Cardiac muscle cell (in vitro differentiated cells and primary cell): Measurements from ENCODE around the gene SHROOM1. TPM values are rescaled to one million over a fixed set of nuclear protein-coding genes. Genes with fewer than 3 reads are reported as not detected.

Source experiments
- DNase-seq, 2 donors: peaks; one replicate each; pipeline versions ENCODE4 v3.0.0 to v3.0.0-alpha.2; 2010 to 2017; ENCODE audit warnings: low read depth in 1 of 2, low spot score in 1 of 2
- H3K27ac ChIP-seq: fragments of 200-600 bp; sonication (generic); 2 replicates; pipeline ENCODE4 v1.5.1; 2016
- H3K27me3 ChIP-seq: fragments of 200-600 bp; sonication (generic); 2 replicates; pipeline ENCODE4 v1.6.0; 2016; ENCODE audit warnings: control low read depth
- H3K36me3 ChIP-seq: fragments of 200-600 bp; sonication (generic); 2 replicates; pipeline ENCODE4 v1.5.1; 2016; ENCODE audit warnings: control low read depth
- H3K4me1 ChIP-seq: fragments of 200-600 bp; sonication (generic); 2 replicates; pipeline ENCODE4 v1.8.1; 2017; ENCODE audit warnings: low read depth, mild to moderate bottlenecking, mixed run types
- H3K4me3 ChIP-seq: fragments of 200-600 bp; sonication (generic); 2 replicates; pipeline ENCODE4 v1.5.1; 2016; ENCODE audit warnings: mild to moderate bottlenecking
- H3K9me3 ChIP-seq: fragments of 200-600 bp; sonication (generic); 2 replicates; pipeline ENCODE4 v1.5.1; 2017; ENCODE audit warnings: low read depth, mild to moderate bottlenecking, control low read depth
- polyA plus RNA-seq: library from polyadenylated mRNA; unstranded; fragments of >200 nt; fragmentation: Nextera tagmentation; extraction: Ambion mirVana; gene quantifications from 2 replicates; pipeline ENCODE4 v1.2.1, GENCODE V29; 2016
- total RNA-seq: library from RNA; depleted of rRNA; stranded (reverse); fragments of >200 nt; gene quantifications from 2 replicates; pipeline ENCODE4 v1.2.3, GENCODE V29; 2016
- TF ChIP-seq, protein P1 (sequence below): IDR thresholded peaks from 2 replicates; pipeline ENCODE4 v1.5.1; 2012; ENCODE audit warnings: low read depth, mild to moderate bottlenecking, low read length

SHROOM1 gene
- total and polyA plus RNA-seq, 2 experiments from 2014 or later, result 9.8 to 13.3 TPM

DNA sequence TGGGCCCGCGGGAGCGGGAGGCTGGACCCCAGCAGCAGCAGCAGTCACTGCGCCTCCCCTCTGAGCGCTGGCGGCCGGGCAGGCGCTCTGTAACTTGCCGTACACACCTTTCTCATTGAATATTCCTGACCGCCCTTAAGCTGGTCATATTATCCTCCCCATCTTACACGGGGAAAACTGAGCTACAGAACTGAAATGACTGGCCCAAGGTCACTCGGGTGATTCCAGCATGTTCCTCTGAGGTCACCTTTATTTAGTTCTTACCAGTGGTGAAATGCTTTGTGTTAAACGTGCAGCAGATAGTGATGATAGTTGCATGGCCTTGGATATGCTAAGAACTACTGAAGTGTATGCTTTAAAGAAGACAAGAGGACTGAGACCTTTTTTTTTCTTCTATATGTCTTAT lies 36.6 kb upstream of the SHROOM1 start:
- no peak for DNase-seq
- H3K36me3 ChIP-seq, result peaks cover 10% of the 10 kb centered on the region
- H3K27me3 ChIP-seq, result no peaks in the 10 kb centered on the region
- no peaks in the 10 kb centered on the region for H3K9me3 ChIP-seq
- H3K27ac ChIP-seq, result peak overlapping the region; percentile 94
- TF ChIP-seq, protein P1, sequence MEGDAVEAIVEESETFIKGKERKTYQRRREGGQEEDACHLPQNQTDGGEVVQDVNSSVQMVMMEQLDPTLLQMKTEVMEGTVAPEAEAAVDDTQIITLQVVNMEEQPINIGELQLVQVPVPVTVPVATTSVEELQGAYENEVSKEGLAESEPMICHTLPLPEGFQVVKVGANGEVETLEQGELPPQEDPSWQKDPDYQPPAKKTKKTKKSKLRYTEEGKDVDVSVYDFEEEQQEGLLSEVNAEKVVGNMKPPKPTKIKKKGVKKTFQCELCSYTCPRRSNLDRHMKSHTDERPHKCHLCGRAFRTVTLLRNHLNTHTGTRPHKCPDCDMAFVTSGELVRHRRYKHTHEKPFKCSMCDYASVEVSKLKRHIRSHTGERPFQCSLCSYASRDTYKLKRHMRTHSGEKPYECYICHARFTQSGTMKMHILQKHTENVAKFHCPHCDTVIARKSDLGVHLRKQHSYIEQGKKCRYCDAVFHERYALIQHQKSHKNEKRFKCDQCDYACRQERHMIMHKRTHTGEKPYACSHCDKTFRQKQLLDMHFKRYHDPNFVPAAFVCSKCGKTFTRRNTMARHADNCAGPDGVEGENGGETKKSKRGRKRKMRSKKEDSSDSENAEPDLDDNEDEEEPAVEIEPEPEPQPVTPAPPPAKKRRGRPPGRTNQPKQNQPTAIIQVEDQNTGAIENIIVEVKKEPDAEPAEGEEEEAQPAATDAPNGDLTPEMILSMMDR, result no peak
- peaks cover 18% of the 10 kb centered on the region for H3K4me1 ChIP-seq
- peak overlapping the region; percentile 49 for H3K4me3 ChIP-seq

DNA sequence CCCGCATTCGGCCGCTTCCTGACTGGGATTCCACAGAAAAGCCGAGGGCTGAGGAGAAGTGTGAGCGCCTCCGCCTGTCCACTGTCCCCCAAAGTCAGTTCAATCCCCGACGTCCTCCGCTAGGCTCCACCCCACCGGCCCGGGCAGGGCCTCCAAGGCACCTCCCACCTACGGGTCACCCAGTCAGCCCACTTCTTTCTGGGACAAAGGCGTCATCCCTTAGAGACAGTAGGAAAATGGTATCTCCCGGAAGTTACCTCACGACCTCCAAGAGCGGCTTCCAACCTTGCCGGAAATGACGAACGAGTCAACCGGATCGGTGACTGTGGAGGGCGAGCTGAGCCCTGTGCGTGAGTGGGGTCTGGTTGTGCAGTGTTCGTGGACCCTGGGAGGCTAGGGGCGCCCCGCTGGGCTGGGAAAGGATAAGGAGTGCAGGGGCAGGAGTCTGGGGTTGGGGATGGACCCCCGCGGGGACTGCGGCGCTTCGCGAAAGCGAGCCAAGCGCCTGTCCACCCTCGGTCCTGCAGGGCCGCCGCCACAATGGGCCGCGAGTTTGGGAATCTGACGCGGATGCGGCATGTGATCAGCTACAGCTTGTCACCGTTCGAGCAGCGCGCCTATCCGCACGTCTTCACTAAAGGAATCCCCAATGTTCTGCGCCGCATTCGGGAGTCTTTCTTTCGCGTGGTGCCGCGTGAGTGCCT lies 36.0 kb upstream of the SHROOM1 start, which contains the start of the genes GDF9 and UQCRQ:
TSS of gene GDF9 (minus strand) at position 128 of the 704 bp plus-strand sequence. CDS start 1,936 bp downstream, outside the sequence.
TSS of gene UQCRQ (plus strand) at position 301 of the 704 bp plus-strand sequence. CDS start at position 541, 240 bp downstream.
- peaks cover 10% of the 10 kb centered on the region for H3K36me3 ChIP-seq
- TF ChIP-seq, protein P1, result peak; percentile 45
- no peaks in the 10 kb centered on the region for H3K9me3 ChIP-seq
- peaks cover 18% of the 10 kb centered on the region for H3K4me1 ChIP-seq
- peak within 1 kb of the TSS; percentile 94 for H3K27ac ChIP-seq
- H3K27me3 ChIP-seq, result no peaks in the 10 kb centered on the region
- peak within 1 kb of the TSS; percentile 49 for H3K4me3 ChIP-seq
- peak; percentile 99 to 100 for DNase-seq

DNA sequence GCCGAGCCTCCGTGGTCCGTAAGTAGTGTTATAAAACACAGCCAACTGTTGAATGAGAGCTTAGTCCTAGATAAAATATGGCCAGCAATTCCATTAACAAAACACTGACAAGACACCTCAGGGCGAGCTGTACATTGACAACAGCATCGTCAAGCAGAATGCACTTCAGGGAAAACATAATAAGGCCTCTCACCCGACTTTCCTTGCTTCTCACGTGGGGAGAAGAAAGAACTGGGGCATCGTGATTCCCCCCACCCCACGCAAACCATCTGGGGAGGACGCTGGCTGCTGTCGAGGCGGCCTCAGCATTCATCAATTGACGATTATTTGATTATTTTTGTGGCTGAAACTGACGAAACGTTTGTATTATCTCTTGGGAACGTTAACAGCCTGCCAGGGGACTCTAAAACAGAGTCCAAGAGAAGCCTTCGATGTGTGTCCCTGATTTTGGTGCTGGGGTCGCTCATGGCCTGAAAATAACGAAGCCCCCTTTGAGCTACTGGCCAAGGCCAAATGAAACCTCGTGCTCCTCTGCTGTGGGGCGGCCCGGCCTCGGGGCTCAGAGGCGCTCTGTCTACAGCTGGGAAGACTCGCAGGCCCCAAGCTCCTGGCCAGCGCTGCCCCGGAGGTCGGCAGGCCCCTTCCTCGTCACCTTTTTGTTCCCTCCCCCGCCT lies 35.4 kb upstream of the SHROOM1 start:
- Histone ChIP-seq H3K27me3 (no peaks in the 10 kb centered on the region), H3K36me3 (peaks cover 10% of the 10 kb centered on the region), H3K4me1 (peaks cover 18% of the 10 kb centered on the region), H3K27ac (peak overlapping the region; percentile 94), H3K9me3 (no peaks in the 10 kb centered on the region), H3K4me3 (peak overlapping the region; percentile 49)
- TF ChIP-seq, protein P1, result no peak
- no peak for DNase-seq

DNA sequence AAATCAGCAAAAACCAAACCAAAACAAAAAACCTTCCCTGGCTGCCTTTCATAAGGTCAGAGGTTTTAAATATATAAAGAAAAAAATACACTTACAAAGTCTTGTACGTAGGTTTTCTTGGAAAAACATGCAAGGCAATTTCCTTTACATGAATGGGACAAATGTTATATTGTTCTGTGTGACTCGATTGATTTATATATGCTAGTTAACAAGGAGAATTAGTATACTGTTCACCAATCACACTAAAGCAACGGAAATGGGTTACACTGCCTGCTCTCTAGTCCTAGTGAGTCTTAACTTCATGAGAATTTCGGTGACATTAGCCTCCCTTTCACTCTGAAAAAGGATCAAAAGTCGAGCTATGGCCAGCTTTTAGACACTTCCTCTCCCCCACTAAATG lies 30.3 kb upstream of the SHROOM1 start:
- Histone ChIP-seq H3K4me3 (no peak overlapping the region), H3K9me3 (no peaks in the 10 kb centered on the region), H3K4me1 (peaks cover 12% of the 10 kb centered on the region), H3K27me3 (peaks cover 8% of the 10 kb centered on the region), H3K36me3 (no peaks in the 10 kb centered on the region), H3K27ac (no peak overlapping the region)
- TF ChIP-seq, protein P1, result no peak
- DNase-seq, result no peak

DNA sequence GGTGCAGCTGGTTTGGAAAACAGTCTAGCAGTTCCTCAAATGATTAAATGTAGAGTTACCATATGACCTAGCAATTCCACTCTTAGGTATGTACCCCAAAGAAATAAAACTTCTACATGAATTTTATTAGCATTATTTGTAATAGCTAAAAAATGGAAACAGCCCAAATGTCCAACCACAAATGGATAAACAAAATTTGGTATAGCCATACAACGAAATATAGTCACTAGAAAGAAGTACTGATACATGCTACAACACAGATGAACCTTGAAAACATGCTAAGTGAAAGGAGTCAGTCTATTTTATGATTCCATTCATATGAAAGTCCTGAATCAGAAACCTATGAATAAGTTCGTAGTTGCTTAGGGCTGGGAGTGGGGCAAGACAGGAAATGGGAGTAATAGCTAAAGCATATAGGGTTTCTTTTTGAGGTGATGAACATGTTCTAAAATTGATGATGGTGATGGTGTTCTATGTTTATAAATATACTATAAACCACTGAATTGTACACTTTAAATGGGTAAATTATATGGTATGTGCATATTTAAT lies 29.5 kb upstream of the SHROOM1 start:
- DNase-seq, result no peak
- Histone ChIP-seq H3K27me3 (peaks cover 8% of the 10 kb centered on the region), H3K36me3 (no peaks in the 10 kb centered on the region), H3K4me3 (no peak overlapping the region), H3K9me3 (no peaks in the 10 kb centered on the region), H3K4me1 (peaks cover 9% of the 10 kb centered on the region), H3K27ac (no peak overlapping the region)
- TF ChIP-seq, protein P1, result no peak
